ENCODE data around the gene INO80.
A peak's percentile ranks its signal among the peaks of the same experiment; 100 is the strongest.
"Not testable (repeated sequence)": the region's sequence is repeated elsewhere in the genome, so short reads cannot be mapped to it uniquely, and the experiment has no call there.

Gene INO80

DNA sequence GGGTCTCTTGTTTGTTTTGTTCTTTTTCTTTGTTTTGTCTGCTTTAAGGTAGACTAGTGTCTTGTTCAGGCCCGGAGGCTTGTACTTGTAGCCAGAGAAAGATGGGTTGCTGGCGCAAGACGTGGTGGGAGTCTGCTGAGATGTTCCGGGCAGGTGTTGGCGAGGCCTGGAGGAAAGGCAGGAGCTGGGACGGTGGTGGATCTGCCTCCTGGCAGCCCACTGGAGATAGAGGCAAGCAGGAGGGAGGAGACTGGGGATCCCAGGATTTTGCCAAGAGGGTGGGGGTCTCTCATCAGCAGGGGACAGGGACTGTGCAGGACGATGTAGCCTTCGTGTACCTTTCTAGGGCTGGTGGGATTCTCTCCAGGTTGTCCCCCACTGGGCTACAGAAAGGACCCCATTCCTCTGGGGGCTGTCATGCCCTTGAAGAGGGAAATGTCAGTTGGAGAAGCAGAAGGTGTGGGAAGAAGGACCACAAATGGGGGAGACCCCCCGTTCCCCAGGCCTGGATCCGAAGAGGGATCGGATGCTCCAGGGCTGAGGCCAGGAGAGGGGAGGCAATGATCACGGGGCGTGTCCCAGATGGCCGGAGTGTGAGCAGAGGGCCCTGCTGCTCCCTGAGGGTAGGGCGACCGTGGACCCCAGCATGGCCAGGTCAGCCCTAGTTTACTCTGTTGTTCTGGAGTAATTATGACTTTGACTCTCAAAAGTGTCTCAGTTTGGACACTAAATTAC, 155.8 kb downstream of the INO80 start:
- DNase-seq = no peak

DNA sequence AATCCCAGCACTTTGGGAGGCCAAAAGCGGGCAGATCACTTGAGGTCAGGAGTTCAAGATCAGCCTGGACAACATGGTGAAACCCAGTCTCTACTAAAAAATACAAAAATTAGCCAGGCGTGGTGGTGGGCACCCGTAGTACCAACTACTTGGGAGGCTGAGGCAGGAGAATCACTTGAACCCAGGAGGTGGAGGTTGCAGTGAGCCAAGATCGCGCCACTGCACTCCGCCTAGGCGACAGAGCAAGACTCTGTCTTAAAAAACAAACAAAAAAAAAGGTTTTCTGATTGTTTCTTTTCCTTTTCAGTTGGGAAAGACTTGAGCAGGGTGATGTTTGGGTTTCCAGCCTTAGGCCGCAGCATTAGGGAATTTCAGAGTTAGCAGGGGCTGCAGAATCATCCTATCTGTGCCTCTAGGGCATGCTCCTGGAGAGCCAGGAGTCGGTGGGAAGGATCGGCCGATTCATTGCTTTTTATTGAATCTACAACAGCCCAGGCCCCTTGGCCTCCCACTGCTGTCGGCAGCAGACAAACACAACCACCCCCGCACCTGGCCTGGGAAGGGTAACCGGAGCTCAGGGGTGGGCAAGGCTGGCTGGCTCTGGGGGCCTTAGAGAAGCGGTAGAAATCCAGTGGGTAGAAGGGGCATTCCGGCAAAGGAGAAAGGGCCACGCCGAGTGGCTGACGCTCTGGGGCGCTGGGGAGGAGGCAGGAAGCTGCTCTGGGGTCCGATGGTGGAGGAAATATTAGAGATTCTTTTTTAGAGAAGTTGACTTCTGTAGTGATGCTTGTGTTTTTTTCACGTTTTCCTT, 156.5 kb downstream of the INO80 start:
- no peak for DNase-seq

DNA sequence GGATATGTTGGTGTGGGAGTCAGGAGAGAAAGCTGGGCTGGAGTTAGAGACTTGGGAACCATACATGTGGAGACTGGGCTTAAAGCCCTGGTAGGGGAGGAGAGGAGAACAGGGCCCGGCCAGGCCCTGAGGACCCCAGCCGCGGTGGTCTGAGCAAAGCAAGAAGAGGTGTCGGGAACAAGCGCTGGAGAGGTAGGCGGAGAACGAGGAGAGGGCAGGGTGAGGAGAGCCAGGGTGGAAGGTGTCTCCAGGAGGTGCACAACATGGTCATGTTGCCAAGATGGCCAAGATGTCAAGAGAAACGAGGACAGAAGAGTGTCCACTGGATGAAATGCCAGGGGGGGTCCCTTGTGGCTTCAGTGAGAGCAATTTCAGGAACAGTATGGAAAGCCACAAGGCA, 157.4 kb downstream of the INO80 start:
- no peak for DNase-seq

DNA sequence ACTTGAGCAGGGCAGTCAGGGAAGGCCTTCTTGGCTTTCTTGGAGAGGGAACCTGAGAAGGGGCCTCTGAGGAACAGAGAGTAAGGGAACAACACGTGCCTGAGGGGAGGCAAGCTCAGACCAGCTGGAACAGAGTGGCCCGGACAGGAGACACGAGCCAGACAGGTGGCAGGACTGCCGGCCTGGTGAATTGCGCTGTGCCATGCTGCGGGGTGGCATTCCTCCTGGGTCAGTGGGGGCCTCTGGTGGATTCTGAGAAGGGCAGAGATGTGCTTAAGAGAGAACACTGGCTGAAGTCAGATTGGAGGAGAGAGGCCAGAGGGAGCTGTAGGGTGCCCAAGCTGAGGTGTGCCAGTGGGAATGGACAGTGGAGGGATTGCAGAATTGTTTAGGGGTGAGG, 157.9 kb downstream of the INO80 start:
- DNase-seq = no peak

DNA sequence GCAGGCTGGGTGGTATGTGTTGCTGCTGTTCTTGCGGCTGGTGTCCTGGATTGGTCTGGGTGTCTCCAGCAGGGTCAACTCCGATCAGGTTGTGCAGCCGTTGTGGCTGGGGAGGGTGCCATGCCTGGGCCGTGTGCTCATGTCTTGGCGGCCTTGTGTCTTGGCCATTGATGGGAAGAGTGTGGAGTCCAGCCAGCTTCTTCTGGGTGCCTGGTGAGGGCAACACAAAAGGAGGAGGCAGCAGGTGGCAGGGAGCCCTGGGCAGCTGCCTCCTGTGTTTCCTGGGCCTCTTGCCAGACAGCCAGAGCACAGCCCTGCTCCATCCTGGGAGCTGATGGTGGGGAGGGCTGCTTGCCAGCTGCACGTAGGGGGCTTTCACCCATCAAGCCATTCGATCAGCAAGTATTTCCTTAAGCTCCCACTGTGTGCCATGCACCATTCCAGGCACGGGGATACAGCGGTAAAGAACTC, 158.5 kb downstream of the INO80 start:
- peak; percentile 38 to 68 for DNase-seq

DNA sequence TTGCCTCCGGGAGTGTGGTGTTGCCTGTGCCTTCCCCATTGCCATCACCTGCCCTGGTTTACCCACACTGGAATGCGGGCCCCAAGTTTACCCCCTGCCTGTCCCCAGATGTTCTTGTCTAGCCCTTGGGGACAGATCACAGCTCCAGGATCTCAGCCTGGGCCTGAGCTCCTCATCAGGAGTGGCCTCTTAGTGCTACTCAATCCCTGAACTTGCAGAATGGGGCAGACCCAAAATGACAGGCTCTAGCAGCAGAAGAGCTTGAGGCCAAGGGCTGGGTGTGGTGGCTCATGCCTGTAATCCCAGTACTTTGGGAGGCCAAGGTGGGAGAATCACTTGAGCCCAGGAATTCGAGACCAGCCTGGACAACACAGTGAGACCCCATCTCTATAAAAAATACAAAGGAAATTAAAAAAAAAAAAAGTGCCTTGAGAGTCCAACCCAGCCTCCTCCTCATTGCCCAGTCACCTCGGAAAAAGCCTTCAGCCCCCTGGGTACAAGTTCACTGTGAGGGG, 159.0 kb downstream of the INO80 start:
- DNase-seq = no peak

DNA sequence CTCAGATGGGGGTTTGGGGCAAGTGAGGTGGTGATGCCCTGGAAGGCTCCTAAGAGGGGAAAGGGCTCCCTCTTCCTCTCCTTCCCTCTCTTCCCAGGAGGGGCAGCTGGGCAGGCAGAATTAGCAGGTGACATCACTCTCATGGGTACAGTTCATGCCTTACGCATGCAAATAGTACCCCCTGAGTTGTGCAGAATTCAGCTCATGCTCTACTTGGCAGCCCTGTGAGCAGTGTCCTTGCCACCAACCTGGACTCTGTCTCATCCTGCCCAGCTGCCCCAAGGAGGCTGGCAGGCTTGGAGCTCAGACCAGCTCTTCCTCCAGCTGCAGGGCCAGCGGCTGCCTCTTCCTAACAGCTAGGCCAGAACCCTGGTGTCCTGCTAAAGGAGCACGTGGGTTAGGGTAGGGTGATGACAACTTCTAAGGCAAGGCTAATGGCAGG, 159.5 kb downstream of the INO80 start:
- DNase-seq = no peak

DNA sequence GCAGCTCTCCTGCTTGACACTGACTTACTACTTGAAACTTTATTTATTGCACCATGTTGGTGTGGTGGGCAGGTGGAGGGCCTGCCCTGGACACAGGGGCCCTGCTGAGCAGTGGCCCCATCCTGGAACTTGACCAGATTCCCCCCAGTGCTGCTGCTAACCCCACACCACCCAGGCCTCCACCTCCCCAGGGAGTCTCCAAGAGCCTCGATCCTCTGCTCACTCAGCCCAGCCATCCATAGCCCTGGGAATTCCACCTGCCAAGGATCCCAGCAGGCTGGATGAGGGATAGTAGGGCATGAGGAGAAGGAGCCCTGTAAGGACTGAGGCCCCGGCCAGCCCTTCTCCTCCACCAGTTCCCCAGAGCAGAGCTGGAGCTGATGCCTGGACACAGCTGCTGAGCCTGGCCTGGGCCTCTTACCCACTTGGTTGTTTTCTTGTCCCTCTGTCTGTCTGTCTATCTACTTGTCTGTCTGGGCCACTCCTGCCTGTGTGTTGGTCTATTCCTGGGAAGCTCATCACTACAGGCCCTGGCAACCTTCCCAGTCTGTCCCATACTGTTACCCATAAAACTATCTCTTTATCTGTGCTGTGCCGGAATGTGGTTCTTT, 160.0 kb downstream of the INO80 start:
- no peak for DNase-seq

DNA sequence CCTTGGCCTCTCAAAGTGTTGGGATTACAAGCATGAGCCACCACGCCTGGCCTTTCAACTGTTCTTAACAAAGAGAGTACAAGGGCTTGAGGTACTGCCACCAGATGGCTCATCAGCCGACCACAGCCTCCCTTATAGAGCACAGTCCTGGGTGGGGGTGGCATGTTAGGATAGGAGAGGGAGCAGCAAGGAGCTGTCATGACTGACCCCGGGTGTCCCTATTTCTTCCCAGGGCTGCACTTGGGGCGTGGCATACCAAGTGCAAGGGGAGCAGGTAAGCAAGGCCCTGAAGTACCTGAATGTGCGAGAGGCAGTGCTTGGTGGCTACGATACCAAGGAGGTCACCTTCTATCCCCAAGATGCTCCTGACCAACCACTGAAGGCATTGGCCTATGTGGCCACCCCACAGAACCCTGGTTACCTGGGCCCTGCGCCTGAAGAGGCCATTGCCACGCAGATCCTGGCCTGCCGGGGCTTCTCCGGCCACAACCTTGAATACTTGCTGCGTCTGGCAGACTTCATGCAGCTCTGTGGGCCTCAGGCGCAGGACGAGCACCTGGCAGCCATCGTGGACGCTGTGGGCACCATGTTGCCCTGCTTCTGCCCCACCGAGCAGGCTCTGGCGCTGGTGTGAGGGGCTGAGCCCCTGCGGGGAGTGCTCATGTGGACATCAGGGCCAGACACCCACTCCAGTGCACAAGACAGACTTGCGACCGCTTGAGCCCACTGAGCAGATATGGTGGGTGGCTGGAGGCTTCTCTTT, 160.8 kb downstream of the INO80 start:
- DNase-seq = no peak

DNA sequence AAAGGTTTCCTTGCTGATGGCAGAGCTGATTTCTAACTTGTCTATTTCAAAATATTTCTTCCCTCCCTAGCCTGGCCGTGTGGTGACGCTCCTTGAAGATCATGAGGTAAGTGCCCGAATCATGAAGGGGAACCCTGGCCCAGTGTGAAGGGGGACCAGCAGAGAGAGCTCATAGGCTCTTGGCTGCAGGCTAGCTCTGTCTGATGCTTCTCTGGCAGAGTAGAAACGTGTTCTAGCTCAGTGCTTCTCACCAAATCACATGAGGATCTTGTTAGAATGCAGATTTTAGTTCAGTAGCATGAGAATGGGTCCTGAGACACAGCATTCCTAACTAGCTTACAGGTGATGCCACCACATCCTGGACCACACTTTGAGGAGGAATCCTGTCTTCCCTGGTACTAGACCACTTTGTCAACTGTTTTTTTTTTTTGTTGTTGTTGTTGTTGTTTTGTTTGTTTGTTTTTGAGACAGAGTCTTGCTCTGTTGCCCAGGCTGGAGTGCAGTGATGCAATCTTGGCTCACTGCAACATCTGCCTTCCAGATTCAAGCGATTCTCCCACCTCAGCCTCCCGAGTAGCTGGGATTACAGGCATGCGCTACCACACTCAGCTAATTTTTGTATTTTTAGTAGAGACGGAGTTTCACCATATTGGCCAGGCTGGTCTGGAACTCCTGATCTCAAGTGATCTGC, 161.8 kb downstream of the INO80 start:
- DNase-seq = not testable (repeated sequence)

DNA sequence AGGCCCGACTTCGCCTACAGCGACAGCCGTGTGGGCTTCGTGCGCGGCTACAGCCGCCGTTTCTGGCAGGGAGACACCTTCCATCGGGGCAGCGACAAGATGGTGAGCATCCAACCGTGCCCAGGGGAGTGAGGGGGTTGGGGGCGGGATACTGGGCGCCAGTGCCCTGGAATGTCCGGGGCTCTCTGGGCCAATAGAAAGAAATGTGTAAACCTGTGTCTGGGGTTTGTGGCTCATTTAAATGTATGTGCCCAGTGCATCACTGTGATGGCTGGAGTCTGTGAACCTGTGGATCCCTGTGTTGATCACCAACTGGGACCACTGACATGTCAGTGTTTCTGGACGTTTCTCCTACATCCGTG, 162.4 kb downstream of the INO80 start:
- DNase-seq = no peak

DNA sequence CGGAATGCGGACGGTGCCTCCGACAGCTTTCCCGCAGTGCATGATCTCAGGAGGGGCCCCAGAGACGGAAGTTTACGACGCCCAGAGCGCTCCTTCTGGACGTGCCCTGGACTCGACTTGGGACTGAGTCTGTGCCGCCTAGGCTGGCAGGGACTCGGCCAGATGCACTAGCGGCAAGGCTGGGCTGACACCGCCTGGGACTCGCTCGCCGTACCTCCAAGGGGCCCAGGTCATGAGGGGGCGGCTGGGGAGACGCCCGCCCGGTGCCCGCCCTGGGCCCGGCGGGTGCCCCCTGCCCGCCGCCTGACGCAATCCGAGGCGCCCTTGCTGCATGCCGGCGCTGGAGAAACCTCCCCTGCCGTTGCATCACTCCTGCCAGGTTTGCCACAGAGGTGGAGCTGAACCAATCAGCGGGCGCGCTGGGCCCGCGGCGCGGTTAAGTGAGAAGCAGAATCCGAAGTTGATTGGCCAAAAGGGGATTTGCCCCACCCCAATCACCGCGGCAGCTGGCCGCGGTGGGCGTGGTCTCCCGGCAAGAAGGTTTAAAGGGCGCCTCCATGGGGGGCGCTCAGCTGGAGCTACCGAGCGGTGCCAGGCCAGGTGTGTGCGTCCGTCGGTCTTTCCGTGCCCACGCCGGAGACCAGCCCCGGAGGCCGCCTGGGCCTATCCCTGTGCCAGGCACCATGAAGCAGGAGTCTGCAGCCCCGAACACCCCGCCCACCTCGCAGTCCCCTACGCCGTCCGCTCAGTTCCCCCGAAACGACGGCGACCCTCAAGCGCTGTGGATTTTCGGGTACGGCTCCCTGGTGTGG, 163.0 kb downstream of the INO80 start, which contains the start of gene CHAC1:
Gene CHAC1 (plus strand): TSS at position 571 of the 812 bp plus-strand sequence. CDS start 113 bp downstream, at position 684.
- peak; percentile 95 to 97 for DNase-seq

DNA sequence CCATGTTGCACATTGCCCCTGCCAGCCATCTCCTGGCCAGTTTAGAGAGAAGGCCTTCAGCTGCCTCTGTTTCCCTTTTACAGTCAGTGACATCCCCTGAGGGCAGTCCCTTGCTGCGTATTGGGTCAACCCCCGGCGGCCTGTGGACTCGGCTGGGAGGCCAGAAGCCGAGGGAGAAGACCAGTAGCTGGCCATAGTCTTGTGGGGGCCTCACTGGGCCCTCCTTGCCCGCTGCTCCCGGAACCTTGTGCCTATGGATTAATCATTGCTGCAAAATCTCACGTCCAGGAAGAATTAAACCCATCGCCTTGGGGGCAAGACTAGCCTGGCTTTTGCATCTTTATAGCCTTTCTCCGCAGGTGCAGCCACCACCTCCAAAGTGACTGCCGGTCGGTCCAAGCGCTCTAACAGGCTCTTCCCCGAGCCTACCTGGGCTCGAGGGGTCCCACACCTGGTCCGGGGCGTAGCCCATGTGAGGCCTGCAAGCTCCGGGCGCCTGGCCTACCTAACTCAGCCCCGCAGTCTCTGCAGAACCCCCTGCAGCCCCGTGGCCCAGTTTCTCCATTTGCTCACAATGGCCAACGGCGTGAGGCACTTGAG, 163.7 kb downstream of the INO80 start:
- DNase-seq = no peak

DNA sequence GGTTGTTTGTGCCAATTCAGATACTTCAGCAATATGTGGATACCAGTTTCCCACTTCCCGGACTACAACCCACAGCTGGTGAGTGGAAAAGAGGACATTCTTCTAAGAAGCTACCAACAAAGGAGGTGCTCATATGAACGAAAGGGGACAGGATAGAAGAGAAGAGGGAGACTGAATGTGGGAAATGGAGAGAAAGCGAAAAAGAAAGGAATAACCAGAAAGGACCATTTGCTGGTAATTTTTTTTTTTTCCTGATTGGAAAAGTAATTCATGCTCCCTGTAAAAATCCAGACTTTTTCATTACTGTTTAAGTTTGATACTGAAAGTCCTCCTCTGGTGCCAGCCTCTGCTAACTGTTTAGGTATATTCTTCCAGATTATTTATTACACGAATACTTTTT, 164.3 kb downstream of the INO80 start:
- no peak for DNase-seq

DNA sequence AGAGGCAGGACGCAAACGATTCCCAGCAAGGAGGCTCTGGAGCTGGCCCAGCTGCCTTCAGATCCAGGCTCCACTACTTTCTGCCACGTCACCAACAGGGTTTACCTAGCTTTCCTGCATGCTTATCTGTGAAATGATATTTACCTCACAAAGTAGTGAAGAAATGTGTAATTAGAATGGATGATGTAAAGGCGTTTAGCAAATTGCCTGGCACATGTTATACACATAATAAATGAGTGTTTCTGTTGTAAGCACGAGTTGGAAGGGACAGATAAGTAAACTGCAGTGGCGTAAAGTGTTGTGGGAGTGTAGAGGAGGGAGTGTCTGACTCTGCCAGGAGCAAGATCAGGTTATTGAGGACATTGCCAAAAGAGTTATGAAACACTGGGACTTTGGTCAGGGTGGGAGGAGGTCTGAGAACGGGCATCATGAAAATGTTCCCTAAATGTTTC, 166.3 kb downstream of the INO80 start:
- no peak for DNase-seq

DNA sequence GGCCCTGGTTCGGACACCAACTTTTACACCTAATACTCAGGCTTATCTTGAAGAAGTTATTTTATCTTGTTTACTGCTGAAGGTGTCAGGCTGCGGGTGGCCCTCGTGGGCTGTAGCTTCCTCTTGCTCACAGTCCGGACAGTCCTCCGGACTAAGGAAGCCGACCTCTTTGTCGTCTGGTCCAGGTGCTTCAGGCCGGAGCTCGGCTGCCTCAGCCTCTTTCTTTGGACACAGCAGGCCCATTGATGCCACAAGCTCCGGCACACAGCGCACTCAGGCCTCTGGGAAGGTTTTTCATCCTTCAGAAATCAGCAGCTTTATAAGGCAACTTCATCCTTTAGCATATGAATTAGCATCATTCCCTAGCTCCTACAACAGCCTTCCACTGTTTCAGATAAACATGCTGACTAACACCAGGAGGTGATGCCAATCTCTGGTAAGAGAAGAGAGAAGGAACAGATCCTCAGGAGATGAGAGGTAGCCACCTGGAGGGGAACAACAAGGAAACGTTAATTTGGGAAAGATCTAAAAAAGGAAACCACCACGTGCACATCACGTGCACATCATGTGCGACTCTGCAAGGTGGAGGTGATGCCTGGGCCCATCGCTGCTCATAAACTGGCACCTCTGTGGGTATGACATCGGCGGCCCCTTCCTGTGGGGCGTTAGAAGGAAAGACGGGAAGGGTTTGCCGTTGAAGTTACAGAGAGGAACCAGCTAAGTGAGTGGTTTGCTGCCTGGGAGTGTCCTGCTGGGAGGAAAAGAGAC, 167.2 kb downstream of the INO80 start:
- no peak for DNase-seq

DNA sequence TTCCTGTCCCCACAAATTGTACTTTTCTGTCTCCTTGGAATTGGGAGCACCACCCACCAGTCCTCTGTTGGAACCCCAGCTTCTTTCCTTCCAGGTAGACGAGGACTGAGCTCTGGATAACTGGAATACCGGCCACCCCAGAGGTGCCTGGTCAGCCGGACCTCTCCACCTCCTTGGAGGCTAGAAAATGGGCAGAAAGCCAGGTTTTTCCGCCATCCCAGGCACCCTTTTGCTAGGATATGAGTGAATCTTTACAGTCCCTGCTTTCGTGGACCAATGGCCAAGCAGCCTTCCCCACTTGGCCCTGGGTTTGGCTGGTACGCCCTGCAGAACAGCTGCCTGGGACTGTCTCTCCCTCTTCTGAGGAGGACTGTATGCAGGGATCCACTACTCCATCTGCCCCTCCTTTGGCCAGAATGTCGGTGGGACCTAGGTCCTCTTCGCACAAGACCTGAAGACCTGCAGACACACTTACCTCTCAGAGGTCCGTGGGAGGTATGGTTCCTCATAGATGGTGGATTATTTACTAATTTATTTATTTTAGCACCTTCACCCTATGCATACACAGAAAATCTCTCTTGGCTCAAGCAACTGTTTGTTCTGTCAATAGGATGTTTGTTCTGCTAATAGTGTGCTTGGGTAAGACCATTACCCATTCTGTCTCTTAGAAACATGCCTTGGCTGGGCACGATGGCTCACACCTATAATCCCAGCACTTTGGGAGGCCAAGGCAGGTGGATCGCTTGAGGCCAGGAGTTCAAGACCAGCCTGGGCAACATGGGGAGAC, 171.4 kb downstream of the INO80 start:
- DNase-seq = peak; percentile 60 to 84

DNA sequence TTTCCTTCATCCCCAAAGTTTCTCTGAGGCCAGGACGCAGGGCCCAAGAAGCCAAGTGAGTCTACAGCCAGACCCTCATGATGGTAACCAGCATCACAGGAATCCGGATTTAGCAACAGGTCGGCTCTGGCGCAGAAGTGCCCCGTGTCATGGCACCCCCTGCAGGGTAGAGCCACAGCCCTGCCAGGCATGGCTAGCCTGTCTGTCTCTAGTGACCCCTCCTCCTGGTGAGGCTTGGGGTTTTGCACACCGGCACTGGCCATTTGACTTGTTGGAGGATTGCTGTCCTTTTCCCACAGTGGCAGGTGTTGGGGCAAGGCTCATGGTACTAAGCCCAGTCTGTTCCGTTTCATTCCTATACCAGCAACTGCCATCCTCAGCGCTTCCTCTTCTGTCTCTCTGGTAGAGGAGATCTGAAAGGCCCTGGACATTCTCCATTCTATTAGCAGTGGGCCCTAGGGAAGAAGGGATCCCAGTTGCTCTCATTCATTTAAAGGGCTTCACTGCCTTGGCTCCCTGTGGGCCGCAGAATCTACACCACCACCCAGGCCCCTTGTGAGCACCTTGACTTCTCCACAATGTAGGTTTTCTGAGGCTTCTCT, 172.2 kb downstream of the INO80 start:
- no peak for DNase-seq

DNA sequence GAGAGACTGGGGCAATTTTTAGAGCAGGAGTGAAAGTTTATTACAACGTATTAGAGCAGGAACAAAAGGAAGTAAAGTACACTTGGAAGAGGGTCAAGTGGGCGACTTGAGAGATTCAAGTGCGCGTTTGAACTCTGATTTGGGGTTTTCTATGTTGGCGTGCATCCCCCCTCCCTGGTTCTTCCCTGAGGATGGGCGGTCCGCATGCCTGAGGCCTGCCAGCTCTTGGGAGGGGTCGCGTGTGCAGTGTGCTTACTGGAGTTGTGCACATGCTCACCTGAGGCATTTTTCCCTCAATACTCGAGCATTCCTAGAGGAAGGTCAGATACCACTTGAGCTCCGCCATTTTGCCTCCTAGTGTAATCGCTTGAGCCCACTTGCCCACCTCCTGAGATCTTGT, 173.2 kb downstream of the INO80 start:
- DNase-seq = no peak

Data from NCI-H2081 (cell line).